SJSA1 (cell line): ENCODE results near the gene CDC73. TPM values are rescaled to one million over a fixed set of nuclear protein-coding genes. Genes with fewer than 3 reads are reported as not detected.
"Not testable (repeated sequence)": the region's sequence is repeated elsewhere in the genome, so short reads cannot be mapped to it uniquely, and the experiment has no call there.

Source experiments
- DNase-seq, 2 experiments: peaks; one replicate each; pipeline ENCODE4 v3.0.0-alpha.2; 2015 to 2020; ENCODE audit warnings: low spot score in 2 of 2, low read depth in 1 of 2
- H3K27ac ChIP-seq: fragments of 250-450 bp; sonication (Bioruptor Pico); 2 replicates; pipeline ENCODE4 v1.5.1; 2020; ENCODE audit warnings: mild to moderate bottlenecking, moderate library complexity
- H3K27me3 ChIP-seq: fragments of 250-450 bp; sonication (Bioruptor Pico); replicated peaks from 2 replicates; pipeline ENCODE4 v1.5.1; 2020; ENCODE audit warnings: mild to moderate bottlenecking, moderate library complexity
- H3K36me3 ChIP-seq: fragments of 250-450 bp; sonication (Bioruptor Pico); 2 replicates; pipeline ENCODE4 v1.5.1; 2020; ENCODE audit warnings: mild to moderate bottlenecking
- H3K4me1 ChIP-seq: fragments of 250-450 bp; sonication (Bioruptor Pico); replicated peaks from 2 replicates; pipeline ENCODE4 v1.6.1; 2021; ENCODE audit warnings: mild to moderate bottlenecking
- H3K4me3 ChIP-seq: fragments of 250-450 bp; sonication (Bioruptor Pico); 2 replicates; pipeline ENCODE4 v1.5.1; 2020; ENCODE audit warnings: mild to moderate bottlenecking
- H3K9me3 ChIP-seq: fragments of 250-450 bp; sonication (Bioruptor Pico); replicated peaks from 2 replicates; pipeline ENCODE4 v1.5.1; 2020; ENCODE audit warnings: mild to moderate bottlenecking
- total RNA-seq: library from RNA; depleted of rRNA; stranded (reverse); fragments of >200 nt; shearing (Covaris generic); gene quantifications from 2 replicates; pipeline ENCODE4 v1.2.3, GENCODE V29; 2014; rRNA removed

CDC73 gene
- total RNA-seq, 1 experiment from 2014 or later: 26.3 TPM

DNA sequence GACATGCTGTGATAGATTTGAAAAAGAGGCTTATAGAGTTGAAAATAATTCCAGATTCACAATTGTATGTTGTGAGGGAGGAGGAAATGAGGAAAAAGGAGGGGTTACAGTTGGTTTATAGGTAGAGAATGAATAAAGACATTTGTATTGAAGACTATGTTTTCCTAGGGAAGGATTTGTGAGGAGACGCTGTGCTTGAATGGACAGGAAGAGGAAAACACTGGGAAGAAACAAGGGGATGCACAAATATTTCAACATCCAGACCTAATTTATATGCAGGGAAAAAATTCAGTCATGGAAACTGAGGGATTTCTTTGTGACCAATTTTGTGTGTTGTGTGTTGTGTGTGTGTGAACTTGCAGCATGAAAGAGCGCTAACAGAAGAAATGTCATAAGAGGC is 157.1 kb downstream of the CDC73 start:
- Histone ChIP-seq H3K27ac (no peak overlapping the region), H3K36me3 (no peaks in the 10 kb centered on the region), H3K4me3 (no peak overlapping the region), H3K9me3 (no peaks in the 10 kb centered on the region), H3K4me1 (peaks cover 5% of the 10 kb centered on the region; the same call in 1 of the 2 replicates), H3K27me3 (no peaks in the 10 kb centered on the region)
- no peak for DNase-seq

DNA sequence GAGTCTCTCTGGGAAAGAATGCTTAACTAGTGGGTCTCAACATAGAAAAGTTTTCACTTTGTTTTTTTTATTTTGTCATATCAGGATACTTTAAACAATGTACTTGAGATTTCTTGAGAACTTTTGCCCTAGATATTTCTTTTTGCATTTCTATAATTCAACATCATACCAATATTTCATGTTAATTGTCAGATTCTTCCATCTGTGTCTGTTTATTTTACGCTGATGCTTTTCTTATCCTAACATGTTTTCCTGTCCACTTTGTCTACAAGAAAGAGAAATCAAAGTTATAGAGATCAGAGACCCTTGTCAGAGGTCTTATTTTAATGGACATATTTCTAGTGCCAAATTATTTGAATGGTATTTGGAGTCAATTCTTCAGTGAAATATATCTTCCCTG is 160.1 kb downstream of the CDC73 start:
- DNase-seq: no peak
- no peak overlapping the region for H3K27ac ChIP-seq
- H3K36me3 ChIP-seq: no peaks in the 10 kb centered on the region
- peaks cover 5% of the 10 kb centered on the region; the same call in 1 of the 2 replicates for H3K4me1 ChIP-seq
- H3K9me3 ChIP-seq: no peaks in the 10 kb centered on the region
- no peak overlapping the region for H3K4me3 ChIP-seq
- no peaks in the 10 kb centered on the region for H3K27me3 ChIP-seq

DNA sequence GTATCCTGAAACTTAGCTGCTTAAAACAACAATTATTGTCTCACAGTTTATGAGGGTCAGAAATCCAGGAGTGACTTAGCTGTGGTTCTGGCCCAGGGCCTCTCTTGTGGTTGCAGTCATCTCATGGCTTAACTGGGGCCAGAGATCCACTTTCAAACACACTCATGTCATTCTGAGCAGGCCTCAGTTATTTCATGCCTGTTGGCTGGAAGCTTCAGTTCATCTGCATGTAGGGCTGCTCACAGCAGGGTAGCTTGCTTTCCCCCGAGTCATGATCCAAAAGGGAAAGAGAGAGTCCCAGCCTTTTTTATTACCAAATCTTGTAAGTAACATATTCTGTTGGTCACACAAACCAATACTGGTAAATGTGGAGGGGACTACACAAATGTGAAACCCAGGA is 161.2 kb downstream of the CDC73 start:
- H3K4me3 ChIP-seq: no peak overlapping the region
- no peaks in the 10 kb centered on the region for H3K36me3 ChIP-seq
- no peaks in the 10 kb centered on the region for H3K9me3 ChIP-seq
- H3K27ac ChIP-seq: no peak overlapping the region
- DNase-seq: no peak
- H3K4me1 ChIP-seq: peaks cover 5% of the 10 kb centered on the region; the same call in 1 of the 2 replicates
- H3K27me3 ChIP-seq: no peaks in the 10 kb centered on the region

DNA sequence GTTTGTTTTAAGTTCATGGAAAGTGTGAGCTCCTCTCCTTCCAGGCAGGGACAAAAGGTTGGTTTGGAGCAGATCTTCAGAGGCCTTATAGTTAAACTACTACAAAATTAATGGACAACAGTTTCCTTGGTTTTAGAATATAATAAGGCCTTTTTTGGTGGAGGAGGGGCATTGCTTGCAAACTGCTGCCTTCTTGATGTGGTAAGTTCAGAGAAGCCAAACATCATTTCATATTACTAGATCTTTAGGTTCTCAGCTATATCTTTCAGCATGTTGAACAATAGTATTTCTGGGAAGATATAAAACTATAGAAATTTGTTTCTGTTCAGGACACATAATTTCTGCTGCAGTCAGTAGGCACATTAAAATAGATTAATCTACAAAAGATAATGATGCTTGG is 162.4 kb downstream of the CDC73 start:
- Histone ChIP-seq H3K4me1 (peaks cover 5% of the 10 kb centered on the region; the same call in 1 of the 2 replicates), H3K36me3 (no peaks in the 10 kb centered on the region), H3K9me3 (no peaks in the 10 kb centered on the region), H3K27me3 (no peaks in the 10 kb centered on the region), H3K4me3 (no peak overlapping the region), H3K27ac (no peak overlapping the region)
- no peak for DNase-seq

DNA sequence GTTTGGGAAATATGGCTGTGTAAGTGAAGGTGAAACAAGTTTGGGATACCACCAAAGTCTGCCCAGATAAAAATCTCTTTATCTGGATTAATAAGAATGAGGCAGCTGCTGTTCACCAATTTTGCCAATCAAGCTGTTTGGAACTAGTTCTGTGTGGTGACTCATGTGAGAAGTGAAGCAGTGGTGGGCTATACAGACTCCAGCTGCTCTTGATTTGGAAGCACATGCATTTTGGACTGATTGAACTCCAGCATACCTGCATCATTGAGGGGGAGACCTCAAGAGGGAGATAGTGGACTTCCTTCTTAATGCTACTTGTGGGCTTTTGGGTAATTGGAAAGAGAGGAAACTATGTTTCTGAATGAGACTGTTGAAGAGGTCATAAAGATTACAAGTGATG is 163.8 kb downstream of the CDC73 start:
- no peak overlapping the region for H3K4me3 ChIP-seq
- H3K27me3 ChIP-seq: no peaks in the 10 kb centered on the region
- no peaks in the 10 kb centered on the region for H3K36me3 ChIP-seq
- H3K4me1 ChIP-seq: peaks cover 5% of the 10 kb centered on the region; the same call in 1 of the 2 replicates
- H3K27ac ChIP-seq: no peak overlapping the region
- no peaks in the 10 kb centered on the region for H3K9me3 ChIP-seq
- no peak for DNase-seq

DNA sequence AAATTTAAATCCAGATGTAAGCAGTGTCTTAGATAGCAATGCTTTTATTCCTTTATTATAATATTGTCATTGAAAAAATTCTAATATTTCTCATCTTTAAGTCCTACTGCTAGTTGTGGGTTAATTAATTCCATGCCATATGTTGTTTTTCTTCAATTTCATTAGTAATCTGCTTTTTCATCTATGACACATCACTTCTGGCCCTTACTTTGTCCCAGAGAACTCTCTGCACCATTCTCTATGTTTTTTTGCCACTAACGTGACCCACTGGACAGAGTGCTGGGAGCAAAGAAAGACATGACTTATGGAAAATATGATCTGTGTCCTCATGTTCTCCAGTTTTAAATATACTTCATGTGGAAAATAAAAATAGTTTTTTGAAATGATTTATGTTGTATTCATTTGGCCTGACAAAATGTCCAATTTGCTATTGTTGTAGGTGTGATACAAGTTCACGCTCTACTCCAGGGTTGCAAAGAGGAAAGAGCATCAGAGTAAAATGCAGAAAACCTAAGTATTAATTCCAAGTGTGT is 166.8 kb downstream of the CDC73 start:
- H3K27me3 ChIP-seq, H3K4me3 ChIP-seq, H3K27ac ChIP-seq, DNase-seq, H3K36me3 ChIP-seq, H3K4me1 ChIP-seq, H3K9me3 ChIP-seq: not testable (repeated sequence)

DNA sequence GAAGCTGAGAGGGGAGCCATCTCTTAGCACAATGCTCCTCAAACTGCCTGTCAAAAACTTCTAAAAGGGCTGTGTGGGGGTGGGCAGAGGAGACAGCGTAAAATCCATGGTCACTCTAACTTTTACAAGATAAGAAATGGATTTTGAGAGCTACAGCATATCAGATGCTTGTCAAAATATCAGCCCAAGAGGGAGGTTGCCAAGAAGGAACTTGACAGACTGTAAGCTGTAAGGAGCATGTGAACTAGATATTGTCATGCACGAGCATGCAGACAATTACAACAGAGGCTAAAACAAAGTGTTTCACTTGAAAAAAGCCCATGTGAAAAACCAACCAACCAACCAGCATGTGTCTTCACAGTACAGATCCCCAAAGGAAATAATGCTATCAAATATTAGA is 171.9 kb downstream of the CDC73 start:
- Histone ChIP-seq H3K9me3 (no peaks in the 10 kb centered on the region), H3K4me1 (no peaks in the 10 kb centered on the region), H3K27ac (no peak overlapping the region), H3K4me3 (no peak overlapping the region), H3K27me3 (no peaks in the 10 kb centered on the region), H3K36me3 (no peaks in the 10 kb centered on the region)
- DNase-seq: no peak

DNA sequence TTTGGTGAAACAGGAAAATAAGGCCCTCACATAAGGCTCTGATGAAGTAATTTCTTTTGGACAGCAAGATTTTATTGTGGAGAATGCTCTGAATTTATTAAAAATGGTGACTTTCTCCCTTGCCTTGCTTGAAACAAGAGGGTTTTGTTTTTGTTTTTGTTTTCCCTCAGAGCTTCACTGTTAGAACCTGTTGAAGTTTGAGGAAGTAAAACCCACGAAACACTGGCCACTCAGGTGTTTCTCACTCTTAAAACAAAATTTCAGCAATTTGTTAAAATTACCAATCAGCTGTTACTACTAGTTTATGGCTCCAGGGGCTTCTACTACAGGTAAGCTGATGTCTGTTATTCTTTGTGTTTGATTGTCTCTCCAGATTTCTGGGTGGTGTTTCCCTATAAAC is 177.2 kb downstream of the CDC73 start:
- Histone ChIP-seq H3K27me3 (no peaks in the 10 kb centered on the region), H3K4me1 (no peaks in the 10 kb centered on the region), H3K4me3 (no peak overlapping the region), H3K27ac (no peak overlapping the region), H3K9me3 (no peaks in the 10 kb centered on the region), H3K36me3 (no peaks in the 10 kb centered on the region)
- DNase-seq: no peak

DNA sequence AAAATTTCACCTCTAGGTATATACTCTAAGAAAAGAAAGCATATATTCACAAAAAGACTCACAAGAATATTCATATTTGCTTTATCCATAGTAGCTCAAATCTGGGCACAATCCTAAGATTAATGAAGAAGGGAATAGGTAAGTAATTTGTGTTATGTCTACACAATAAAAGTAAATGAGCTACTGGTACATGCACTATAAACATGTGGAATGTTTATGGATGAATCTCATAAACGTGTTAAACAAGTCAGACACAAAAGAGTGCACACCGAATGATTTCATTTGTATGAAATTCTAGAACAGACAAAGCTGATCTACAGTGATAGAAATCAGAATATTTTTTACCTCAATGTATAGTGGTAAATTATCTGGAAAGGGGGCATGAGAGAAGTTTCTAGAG is 179.9 kb downstream of the CDC73 start:
- no peaks in the 10 kb centered on the region for H3K36me3 ChIP-seq
- no peaks in the 10 kb centered on the region for H3K27me3 ChIP-seq
- H3K9me3 ChIP-seq: no peaks in the 10 kb centered on the region
- H3K27ac ChIP-seq: no peak overlapping the region
- no peak for DNase-seq
- no peak overlapping the region for H3K4me3 ChIP-seq
- H3K4me1 ChIP-seq: no peaks in the 10 kb centered on the region

DNA sequence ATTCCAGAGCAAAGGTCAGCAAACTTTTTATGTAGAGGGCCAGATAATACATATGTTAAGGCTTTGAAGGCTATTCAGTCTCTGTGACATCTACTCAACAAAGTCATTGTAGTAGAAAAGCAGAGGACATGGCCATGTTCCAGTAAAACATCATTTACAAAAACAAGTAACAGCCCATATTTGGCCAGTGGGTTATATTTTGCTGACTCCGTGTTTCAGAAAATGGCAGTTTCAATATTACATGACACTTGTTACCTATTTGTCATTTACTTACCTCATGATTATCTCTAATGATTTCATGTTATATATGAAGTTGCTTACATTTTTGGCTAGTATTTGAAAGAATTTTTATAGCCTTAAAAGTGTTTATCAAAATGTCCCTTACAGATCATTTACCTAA is 182.0 kb downstream of the CDC73 start:
- no peak overlapping the region for H3K4me3 ChIP-seq
- DNase-seq: no peak
- H3K9me3 ChIP-seq: no peaks in the 10 kb centered on the region

More for the DNA sequence above, 182.0 kb downstream of the CDC73 start:
- no peak overlapping the region for H3K27ac ChIP-seq
- H3K36me3 ChIP-seq: no peaks in the 10 kb centered on the region
- H3K4me1 ChIP-seq: no peaks in the 10 kb centered on the region
- H3K27me3 ChIP-seq: no peaks in the 10 kb centered on the region

Other genes starting within 250 kb of the CDC73 start
- gene UCHL5, start 62.7 kb upstream of the CDC73 start, total RNA-seq: 33.4 and 57.5 TPM in 2 replicates
- gene RO60, start 62.4 kb upstream of the CDC73 start, total RNA-seq: 90.0 and 97.2 TPM in 2 replicates
- gene GLRX2, start 16.6 kb upstream of the CDC73 start, total RNA-seq: 35.6 and 41.9 TPM in 2 replicates
- gene B3GALT2, start 64.6 kb downstream of the CDC73 start, total RNA-seq: 1.6 and 1.8 TPM in 2 replicates